Activated CD8-positive, alpha-beta memory T cell treated with anti-CD3 and anti-CD28 coated beads, Interleukin-2, amount 50 U/mL, for 24 hours (primary cell): ENCODE data around the gene TLR1.

ENCODE experiments used
- DNase-seq: peaks from one replicate; pipeline ENCODE4 v3.0.0-alpha.2; 2020; ENCODE audit errors: extremely low read depth

Gene TLR1, protein sequence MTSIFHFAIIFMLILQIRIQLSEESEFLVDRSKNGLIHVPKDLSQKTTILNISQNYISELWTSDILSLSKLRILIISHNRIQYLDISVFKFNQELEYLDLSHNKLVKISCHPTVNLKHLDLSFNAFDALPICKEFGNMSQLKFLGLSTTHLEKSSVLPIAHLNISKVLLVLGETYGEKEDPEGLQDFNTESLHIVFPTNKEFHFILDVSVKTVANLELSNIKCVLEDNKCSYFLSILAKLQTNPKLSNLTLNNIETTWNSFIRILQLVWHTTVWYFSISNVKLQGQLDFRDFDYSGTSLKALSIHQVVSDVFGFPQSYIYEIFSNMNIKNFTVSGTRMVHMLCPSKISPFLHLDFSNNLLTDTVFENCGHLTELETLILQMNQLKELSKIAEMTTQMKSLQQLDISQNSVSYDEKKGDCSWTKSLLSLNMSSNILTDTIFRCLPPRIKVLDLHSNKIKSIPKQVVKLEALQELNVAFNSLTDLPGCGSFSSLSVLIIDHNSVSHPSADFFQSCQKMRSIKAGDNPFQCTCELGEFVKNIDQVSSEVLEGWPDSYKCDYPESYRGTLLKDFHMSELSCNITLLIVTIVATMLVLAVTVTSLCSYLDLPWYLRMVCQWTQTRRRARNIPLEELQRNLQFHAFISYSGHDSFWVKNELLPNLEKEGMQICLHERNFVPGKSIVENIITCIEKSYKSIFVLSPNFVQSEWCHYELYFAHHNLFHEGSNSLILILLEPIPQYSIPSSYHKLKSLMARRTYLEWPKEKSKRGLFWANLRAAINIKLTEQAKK

GRCh38 chr4:38804654-38805295, at the start of gene TLR1:
TSS of gene TLR1 (minus strand) at chr4:38804791. CDS start at chr4:38798831, 5,960 bp downstream.
- DNase-seq, result no peak

GRCh38 chr4:38846015-38846414, 41.4 kb upstream of the TLR1 start:
- DNase-seq, result no peak

- no peak for DNase-seq
These were observed 38.4 kb upstream of the TLR1 start for GRCh38 chr4:38842994-38843393.

DNA sequence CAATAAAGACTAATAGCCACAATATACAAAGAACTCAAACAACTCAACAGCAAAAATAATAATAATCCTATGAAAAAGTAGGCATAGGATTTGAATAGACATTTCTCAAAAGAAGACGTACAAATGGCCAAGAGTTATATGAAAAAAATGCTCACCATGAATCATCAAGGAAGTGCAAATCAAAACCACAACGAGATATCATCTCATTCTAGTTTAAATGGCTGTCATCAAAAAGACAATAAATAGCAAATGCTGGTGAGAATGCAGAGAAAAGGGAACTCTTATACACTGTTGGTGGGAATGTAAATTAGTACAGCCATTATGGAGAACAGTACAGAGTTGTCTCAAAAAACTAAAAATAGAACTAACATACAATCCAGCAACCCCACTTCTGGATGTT, 33.3 kb upstream of the TLR1 start:
- no peak for DNase-seq

- no peak for DNase-seq
These were observed 32.7 kb upstream of the TLR1 start for GRCh38 chr4:38837334-38837733.

- DNase-seq, result no peak
These were observed 30.0 kb upstream of the TLR1 start for GRCh38 chr4:38834570-38834969.

DNA sequence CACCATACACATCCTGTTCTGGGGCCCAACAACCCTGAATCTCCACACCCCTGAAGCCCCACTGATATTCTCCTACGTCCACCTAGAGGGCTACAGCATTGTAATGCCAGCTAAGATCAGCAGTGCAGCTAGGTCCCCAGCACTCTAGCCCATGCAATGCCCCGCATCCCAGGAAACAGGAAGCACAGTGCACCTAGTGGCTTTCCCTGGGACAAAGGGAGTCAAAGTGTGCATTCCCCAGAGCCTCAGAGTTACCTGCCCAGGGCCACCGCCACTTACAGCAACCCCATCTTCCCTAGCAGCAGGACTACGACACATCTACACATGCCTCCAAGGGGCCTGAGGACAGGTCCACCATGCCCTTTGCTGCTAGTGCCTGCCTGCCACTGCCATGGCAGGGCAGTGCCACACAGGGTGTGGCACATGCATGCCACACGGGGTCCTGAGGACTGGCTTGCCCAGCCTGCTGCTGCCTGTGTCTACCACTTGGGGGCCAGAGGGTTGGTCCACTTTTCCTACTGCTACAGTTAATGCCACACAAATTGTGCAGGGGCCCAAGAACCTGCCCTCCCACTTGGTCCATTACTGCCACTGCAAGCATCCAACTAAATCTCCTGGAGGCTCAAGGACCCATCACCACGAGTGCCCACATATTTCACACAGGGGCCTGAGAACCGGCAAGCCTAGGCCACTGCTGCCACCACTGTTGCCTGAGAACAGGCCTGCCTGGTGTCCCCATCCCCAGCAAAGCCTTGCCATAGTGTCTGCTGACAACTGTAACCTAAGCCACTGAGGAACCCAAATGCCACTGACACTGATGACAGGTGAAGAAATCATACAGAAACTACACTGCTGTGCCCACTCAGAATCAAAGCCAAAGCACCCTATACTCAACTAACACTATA, 28.3 kb upstream of the TLR1 start:
- DNase-seq, result no peak

DNA sequence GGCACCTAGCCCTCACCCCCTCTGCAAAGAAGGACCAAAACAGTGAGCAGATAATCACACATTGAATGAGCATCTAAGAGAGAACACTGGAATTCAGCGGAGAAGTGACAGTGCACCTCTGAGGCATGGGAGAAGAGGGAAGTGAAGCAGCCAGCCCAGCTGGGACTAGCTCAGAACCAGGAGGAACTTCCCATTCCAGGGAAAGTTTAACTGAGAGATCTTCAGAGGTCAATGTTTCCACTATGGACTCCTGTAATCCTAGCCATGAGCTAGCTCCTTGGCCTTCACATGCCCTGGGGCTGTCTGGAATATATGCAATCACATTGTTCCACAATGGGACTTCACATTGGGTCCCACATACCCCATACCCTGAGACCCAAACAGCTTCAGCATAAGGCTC, 27.6 kb upstream of the TLR1 start:
- DNase-seq, result no peak

DNA sequence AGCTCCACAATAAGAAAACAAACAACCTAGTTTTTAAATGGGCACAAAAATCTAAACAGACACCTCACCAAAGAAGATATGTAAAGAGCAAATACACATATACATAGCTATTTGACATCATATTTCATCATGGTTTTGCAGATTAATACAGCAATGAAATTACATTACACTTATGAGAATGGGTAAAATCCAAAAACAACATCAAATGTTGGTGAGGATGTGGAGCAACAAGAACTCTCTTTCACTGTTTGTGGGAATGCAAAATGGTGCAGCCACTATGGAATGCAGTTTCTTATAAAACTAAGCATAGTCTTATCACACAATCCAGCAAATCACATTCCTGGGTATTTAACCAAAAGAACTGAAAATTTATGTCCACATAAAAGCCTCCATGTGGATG, 27.1 kb upstream of the TLR1 start:
- no peak for DNase-seq

DNA sequence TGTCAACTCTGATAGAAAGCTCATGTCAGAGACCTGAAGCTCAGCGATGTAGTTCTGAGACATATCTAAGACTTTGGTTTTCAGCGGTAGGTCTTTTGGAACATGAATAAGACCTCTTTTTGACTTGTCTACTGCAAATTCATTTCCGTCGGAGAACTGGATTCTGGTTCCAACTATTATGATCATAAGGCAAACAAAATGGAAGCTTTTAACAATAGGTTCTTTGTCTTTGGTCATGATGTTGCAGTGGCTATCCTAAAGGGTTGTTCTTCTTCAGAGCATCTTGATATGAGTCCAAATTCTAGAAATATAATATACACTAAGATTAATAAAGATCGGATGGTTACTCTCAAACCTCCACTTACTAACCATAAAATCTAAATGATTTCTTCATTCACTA, 24.6 kb upstream of the TLR1 start:
- DNase-seq, result no peak

- no peak for DNase-seq
These were observed 19.2 kb upstream of the TLR1 start for GRCh38 chr4:38823766-38824165.

DNA sequence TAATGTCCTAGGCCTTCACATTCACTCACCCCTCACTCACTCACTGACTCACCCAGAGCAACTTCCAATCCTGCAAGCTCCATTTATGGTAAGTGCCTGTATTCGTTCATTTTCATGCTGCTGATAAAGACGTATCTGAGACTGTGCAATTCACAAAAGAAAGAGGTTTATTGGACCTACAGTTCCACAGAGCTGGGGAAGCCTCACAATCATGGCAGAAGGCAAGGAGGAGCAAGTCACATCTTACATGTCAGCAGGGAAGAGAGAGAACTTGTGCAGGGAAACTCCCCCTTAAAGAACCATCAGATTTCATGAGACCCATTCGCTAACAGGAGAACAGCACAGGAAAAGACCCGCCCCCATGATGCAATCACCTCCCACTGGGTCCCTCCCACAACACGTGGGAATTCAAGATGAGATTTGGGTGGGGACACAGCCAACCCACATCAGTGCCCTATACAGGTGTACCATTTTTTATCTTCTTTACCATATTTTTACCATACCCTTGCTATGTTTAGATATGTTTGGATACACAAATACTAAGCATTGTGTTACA, 18.2 kb upstream of the TLR1 start:
- no peak for DNase-seq

DNA sequence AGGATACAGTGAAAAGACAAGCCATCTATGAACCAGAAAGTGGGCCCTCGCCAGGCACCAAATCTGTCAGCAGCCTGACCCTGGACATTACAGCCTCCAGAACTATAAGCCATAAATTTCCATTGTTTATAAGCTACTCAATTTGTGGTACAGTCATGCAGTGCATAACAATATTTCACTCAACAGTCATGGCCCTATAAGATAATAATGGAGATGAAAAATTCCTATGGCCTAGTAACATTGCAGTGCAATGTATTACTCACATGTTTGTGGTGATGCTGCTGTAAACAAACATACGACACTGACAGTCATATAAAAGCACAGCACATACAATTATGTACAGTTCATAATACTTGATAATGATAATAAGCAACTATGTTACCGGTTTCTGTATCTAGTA, 17.1 kb upstream of the TLR1 start:
- DNase-seq, result no peak

DNA sequence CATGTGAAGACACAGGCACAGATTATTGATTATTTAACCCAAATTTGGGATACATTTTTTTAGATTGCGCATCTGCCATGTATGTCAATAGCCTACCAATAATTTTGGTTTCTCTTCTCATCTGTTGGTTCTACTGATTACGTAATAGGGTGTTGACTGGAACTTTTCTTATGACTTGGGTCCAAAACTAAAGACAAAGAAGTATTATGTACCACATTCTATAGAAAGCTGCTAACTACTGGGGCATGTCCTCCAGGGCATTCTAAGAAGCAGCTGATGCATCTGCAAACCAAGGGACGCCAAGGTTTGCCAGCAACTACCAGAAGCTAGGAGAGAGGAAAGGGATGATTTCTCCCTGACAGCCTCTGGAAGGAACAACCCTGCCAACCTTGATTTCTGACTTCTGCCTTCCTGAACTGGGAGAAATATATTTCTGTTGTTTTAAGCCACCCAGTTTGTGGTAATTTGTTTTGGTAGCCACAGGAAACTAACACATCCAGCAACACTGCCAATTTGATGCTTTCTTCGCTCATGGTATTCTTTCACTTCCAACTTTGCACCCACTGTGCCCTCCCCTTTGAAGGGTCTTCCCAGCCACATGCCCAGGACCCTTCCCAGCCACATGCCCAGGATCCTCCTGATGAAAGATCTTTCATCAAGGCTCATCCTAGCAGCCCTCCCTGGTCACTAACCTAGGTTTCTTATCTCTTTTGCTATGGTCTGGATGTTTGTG, 15.9 kb upstream of the TLR1 start:
- no peak for DNase-seq

- DNase-seq, result no peak
These were observed 15.0 kb upstream of the TLR1 start for GRCh38 chr4:38819569-38819968.

DNA sequence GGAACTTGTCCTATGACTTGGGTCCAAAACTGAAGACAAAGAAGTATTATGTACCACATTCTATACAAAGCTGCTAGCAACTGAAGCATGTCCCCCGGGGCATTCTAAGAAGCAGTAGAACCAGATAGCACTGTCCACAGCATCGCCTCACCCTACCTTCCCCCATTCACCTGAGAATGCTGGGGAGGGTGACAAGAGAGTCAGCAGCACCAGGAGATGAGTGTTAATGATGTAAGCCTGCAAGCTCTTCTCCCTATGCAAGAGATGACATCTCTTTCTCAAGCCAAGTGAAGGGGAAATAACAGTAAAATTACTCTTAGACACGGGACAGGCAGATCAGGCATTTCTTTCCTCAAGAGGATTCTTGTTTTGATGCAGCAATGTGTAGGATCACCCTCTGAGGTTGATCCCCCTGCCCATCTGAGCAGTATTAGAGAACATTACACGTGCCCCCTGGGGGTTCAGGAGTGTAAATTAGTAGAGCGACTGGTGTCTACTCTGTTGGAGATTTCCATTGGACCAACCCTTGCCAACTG, 13.9 kb upstream of the TLR1 start:
- no peak for DNase-seq

GRCh38 chr4:38815885-38816782, 11.5 kb upstream of the TLR1 start:
- no peak for DNase-seq

- no peak for DNase-seq
These were observed 9.8 kb upstream of the TLR1 start for GRCh38 chr4:38814386-38814785.

DNA sequence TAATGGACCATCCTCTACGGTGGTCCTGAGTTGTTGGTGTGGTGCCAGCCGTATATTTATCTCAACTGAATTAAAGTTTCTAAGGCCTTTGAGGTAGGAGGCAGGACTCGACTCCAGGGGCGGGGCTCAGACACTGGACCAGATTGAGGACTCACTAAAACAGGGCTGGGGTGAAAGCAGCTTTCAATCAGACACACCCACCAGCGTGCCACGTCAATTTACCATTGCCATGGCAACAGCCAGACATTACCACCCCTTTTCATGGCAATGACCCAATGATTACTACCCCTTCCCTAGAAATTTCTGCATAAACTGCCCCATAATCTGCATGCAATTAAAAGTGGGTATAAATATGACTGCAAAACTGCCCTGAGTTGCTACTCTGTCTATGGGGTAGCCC, 6.7 kb upstream of the TLR1 start:
- DNase-seq, result no peak
